PC-9 (cell line): ENCODE results near the gene ACTR8. TPM values are rescaled to one million over a fixed set of nuclear protein-coding genes. Genes with fewer than 3 reads are reported as not detected.

Source experiments
- BruUV-seq: library from RNA; stranded (reverse); fragments of 400-500 nt; replicated peaks from 2 replicates; lab custom pipeline; 2021; lab: Mats Ljungman, UMichigan
- CTCF ChIA-PET: fragments of 300-600 bp; sonication (Branson Sonifier 250); formaldehyde crosslinking; loops from one replicate; lab custom pipeline; 2022; ENCODE audit warnings: antibody characterized with exemption; lab: Charles Lee
- POLR2A ChIA-PET: fragments of 300-600 bp; sonication (Branson Sonifier 250); formaldehyde crosslinking; loops from one replicate; lab custom pipeline; 2022; ENCODE audit warnings: antibody characterized with exemption; ENCODE audit not compliant: unreplicated experiment; lab: Charles Lee
- DNase-seq, 2 experiments: peaks; one replicate each; pipeline versions ENCODE4 v3.0.0 to v3.0.0-alpha.2; 2015 to 2022; ENCODE audit warnings: mixed read lengths in 1 of 2
- H2AFZ ChIP-seq: fragments of 200-600 bp; sonication (generic); 2 replicates; pipeline ENCODE4 v1.8.1; 2017; ENCODE audit warnings: antibody characterized with exemption
- H3F3A ChIP-seq: fragments of 200-600 bp; sonication (generic); 2 replicates; pipeline ENCODE4 v1.8.1; 2017; ENCODE audit warnings: antibody characterized with exemption, mild to moderate bottlenecking, low read depth; ENCODE audit not compliant: insufficient read depth
- H3K27ac ChIP-seq: fragments of 200-600 bp; sonication (generic); 2 replicates; pipeline ENCODE4 v1.6.1; 2016; ENCODE audit warnings: mixed run types
- H3K27me3 ChIP-seq: fragments of 200-600 bp; sonication (generic); 2 replicates; pipeline ENCODE4 v1.6.1; 2016; ENCODE audit warnings: low read depth, mixed run types; ENCODE audit not compliant: insufficient read depth
- H3K36me3 ChIP-seq: fragments of 200-600 bp; sonication (generic); 2 replicates; pipeline ENCODE4 v1.6.1; 2016; ENCODE audit warnings: low read depth, mixed run types
- H3K4me1 ChIP-seq: fragments of 200-600 bp; sonication (generic); replicated peaks from 2 replicates; pipeline ENCODE4 v1.6.1; 2016; ENCODE audit warnings: mixed run types; ENCODE audit not compliant: insufficient read depth
- H3K4me2 ChIP-seq: fragments of 200-600 bp; sonication (generic); 2 replicates; pipeline ENCODE4 v1.6.1; 2017; ENCODE audit warnings: mixed run types
- H3K4me3 ChIP-seq: fragments of 200-600 bp; sonication (generic); 2 replicates; pipeline ENCODE4 v1.6.1; 2016; ENCODE audit warnings: mixed run types
- H3K79me2 ChIP-seq: fragments of 200-600 bp; sonication (generic); 2 replicates; pipeline ENCODE4 v1.6.1; 2017; ENCODE audit warnings: low read depth, mixed run types
- H3K9me2 ChIP-seq: fragments of 200-600 bp; sonication (generic); 2 replicates; pipeline ENCODE4 v1.8.1; 2017; ENCODE audit warnings: mild to moderate bottlenecking; ENCODE audit not compliant: insufficient read depth
- H3K9me3 ChIP-seq: fragments of 200-600 bp; sonication (generic); 2 replicates; pipeline ENCODE4 v1.8.1; 2016; ENCODE audit warnings: low read depth; ENCODE audit not compliant: insufficient read depth
- H4K20me1 ChIP-seq: fragments of 200-600 bp; sonication (generic); 2 replicates; pipeline ENCODE4 v1.8.1; 2017; ENCODE audit not compliant: insufficient read depth
- CTCF ChIP-seq: fragments of 200-600 bp; sonication (generic); conservative IDR thresholded peaks from 2 replicates; pipeline ENCODE4 v1.6.1; 2017; ENCODE audit warnings: mixed run types, antibody characterized with exemption, mild to moderate bottlenecking, moderate library complexity
- EZH2 ChIP-seq: fragments of 200-600 bp; sonication (generic); IDR thresholded peaks from 2 replicates; pipeline ENCODE4 v1.8.0; 2017; ENCODE audit warnings: antibody characterized with exemption, low read depth
- intact Hi-C: fragments of 100-400 bp; cut with micrococcal nuclease; formaldehyde crosslinking; loops from one replicate; pipeline ENCODE4 v1.10.0; 2022; ENCODE audit not compliant: unreplicated experiment
- total RNA-seq: library from RNA; stranded (reverse); gene quantifications from 2 replicates; pipeline ENCODE4 v1.2.3, GENCODE V29; 2021

Gene ACTR8
- total RNA-seq, 1 experiment from 2014 or later: 25.5 TPM

GRCh38 chr3:53919741-53920140 is 37.8 kb upstream of the ACTR8 start:
- H3K4me1 ChIP-seq: no peaks in the 10 kb centered on the region
- no peaks in the 10 kb centered on the region for H3K9me3 ChIP-seq
- no peak overlapping the region for H3K4me2 ChIP-seq
- H3K79me2 ChIP-seq: no peaks in the 10 kb centered on the region
- no peaks in the 10 kb centered on the region for H3K36me3 ChIP-seq
- H2AFZ ChIP-seq: no peak overlapping the region
- H3K27me3 ChIP-seq: peaks cover 27% of the 10 kb centered on the region
- H3F3A ChIP-seq: no peaks in the 10 kb centered on the region
- no peak overlapping the region for H3K4me3 ChIP-seq
- ChIA-PET POLR2A (no interaction called here), CTCF (interaction anchor here (0.6 kb wide), 1 partner anchor 1491 kb away, joined by 3 read pairs; no protein-coding TSS in a partner anchor)
- no peak overlapping the region for H3K27ac ChIP-seq
- DNase-seq: no peak
- no peaks in the 10 kb centered on the region for H4K20me1 ChIP-seq
- BruUV-seq: no TSS peak
- no peak for TF ChIP-seq CTCF
- TF ChIP-seq EZH2: no peak
- intact Hi-C loops: no loop called here
- H3K9me2 ChIP-seq: no peaks in the 10 kb centered on the region

- no peaks in the 10 kb centered on the region for H3K4me1 ChIP-seq
- TF ChIP-seq EZH2: no peak
- TF ChIP-seq CTCF: no peak
- H3K4me2 ChIP-seq: no peak overlapping the region
- no peak overlapping the region for H3K4me3 ChIP-seq
- H3K79me2 ChIP-seq: no peaks in the 10 kb centered on the region
- ChIA-PET CTCF (no interaction called here), POLR2A (interaction anchor here (0.7 kb wide), 1 partner anchor 138 kb away, joined by 5 read pairs; no protein-coding TSS in a partner anchor)
- no peaks in the 10 kb centered on the region for H3K36me3 ChIP-seq
- peaks cover 22% of the 10 kb centered on the region for H3K27me3 ChIP-seq
- H4K20me1 ChIP-seq: no peaks in the 10 kb centered on the region
- H3K9me2 ChIP-seq: no peaks in the 10 kb centered on the region
- no peaks in the 10 kb centered on the region for H3K9me3 ChIP-seq
- DNase-seq: no peak
- no peaks in the 10 kb centered on the region for H3F3A ChIP-seq
- H2AFZ ChIP-seq: no peak overlapping the region
- BruUV-seq: no TSS peak
- intact Hi-C loops: no loop called here
- no peak overlapping the region for H3K27ac ChIP-seq
Measured at GRCh38 chr3:53913401-53913800, 31.4 kb upstream of the ACTR8 start.

- H4K20me1 ChIP-seq: no peaks in the 10 kb centered on the region
- H3K4me3 ChIP-seq: no peak overlapping the region
- no peaks in the 10 kb centered on the region for H3K9me3 ChIP-seq
- no peak overlapping the region for H2AFZ ChIP-seq
- no peak overlapping the region for H3K4me2 ChIP-seq
- intact Hi-C loops: no loop called here
- ChIA-PET POLR2A (no interaction called here), CTCF (no interaction called here)
- no peaks in the 10 kb centered on the region for H3K9me2 ChIP-seq
- H3F3A ChIP-seq: no peaks in the 10 kb centered on the region
- no peak for TF ChIP-seq EZH2
- no peak for TF ChIP-seq CTCF
- no peaks in the 10 kb centered on the region for H3K27me3 ChIP-seq
- H3K27ac ChIP-seq: no peak overlapping the region
- H3K4me1 ChIP-seq: no peaks in the 10 kb centered on the region
- no peaks in the 10 kb centered on the region for H3K79me2 ChIP-seq
- no peaks in the 10 kb centered on the region for H3K36me3 ChIP-seq
- BruUV-seq: no TSS peak
- DNase-seq: no peak
Measured at GRCh38 chr3:53902711-53903110, 20.8 kb upstream of the ACTR8 start.
